ENCODE results near the gene NDUFA6.

GRCh38 chr22:42078469-42079318 is 11.9 kb downstream of the NDUFA6 start:
- TF ChIP-seq EGR1 (IDR thresholded peaks at IDR 0.05; ENCODE audit: low read depth in 2 of 2) (no peak), CTCF (IDR thresholded peaks at IDR 0.05; ENCODE audit: low read depth, low read length, missing input control) (no peak), GABPA (IDR thresholded peaks at IDR 0.05 in 1 of 2, conservative IDR thresholded peaks at IDR 0.05 in 1 of 2) (peak in 1 of 2 donors; percentile 49), TAF1 (conservative IDR thresholded peaks at IDR 0.05) (no peak), JUND (IDR thresholded peaks at IDR 0.05) (no peak), FOXA1 (IDR thresholded peaks at IDR 0.05) (no peak), RAD21 (IDR thresholded peaks at IDR 0.05) (no peak), ZBTB33 (IDR thresholded peaks at IDR 0.05) (no peak), YY1 (IDR thresholded peaks at IDR 0.05) (no peak), FOXA2 (IDR thresholded peaks at IDR 0.05) (no peak), REST (IDR thresholded peaks at IDR 0.05) (no peak)
- TF ChIP-seq, protein P1, sequence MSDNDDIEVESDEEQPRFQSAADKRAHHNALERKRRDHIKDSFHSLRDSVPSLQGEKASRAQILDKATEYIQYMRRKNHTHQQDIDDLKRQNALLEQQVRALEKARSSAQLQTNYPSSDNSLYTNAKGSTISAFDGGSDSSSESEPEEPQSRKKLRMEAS (IDR thresholded peaks at IDR 0.05): no peak
- TF ChIP-seq, protein P2, sequence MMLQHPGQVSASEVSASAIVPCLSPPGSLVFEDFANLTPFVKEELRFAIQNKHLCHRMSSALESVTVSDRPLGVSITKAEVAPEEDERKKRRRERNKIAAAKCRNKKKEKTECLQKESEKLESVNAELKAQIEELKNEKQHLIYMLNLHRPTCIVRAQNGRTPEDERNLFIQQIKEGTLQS (IDR thresholded peaks at IDR 0.05): no peak

Data from liver (tissue), 3 donors.